HCT116 (cell line): ENCODE data around the gene BICRA. TPM values are rescaled to one million over a fixed set of nuclear protein-coding genes. Genes with fewer than 3 reads are reported as not detected.
"Not testable (repeated sequence)": the region's sequence is repeated elsewhere in the genome, so short reads cannot be mapped to it uniquely, and the experiment has no call there.

Source experiments
- ATAC-seq: fragments of 200-7000 bp; cut with Tn5 transposase; 2 replicates; pipeline ENCODE4 v1.9.1; 2020; ENCODE audit warnings: mild to moderate bottlenecking, moderate library complexity
- BruUV-seq: library from RNA; stranded (reverse); fragments of 400-500 nt; replicated peaks from 2 replicates; lab custom pipeline; 2021; lab: Mats Ljungman, UMichigan
- CTCF ChIA-PET: fragments of 300-600 bp; sonication (Branson Sonifier 250); formaldehyde crosslinking; loops from one replicate; lab custom pipeline; 2021; ENCODE audit warnings: antibody characterized with exemption; lab: Charles Lee
- POLR2A ChIA-PET: fragments of 300-600, 350-600 bp; sonication (Branson Sonifier 250); formaldehyde crosslinking; loops from one replicate; lab custom pipeline; 2021; ENCODE audit warnings: antibody characterized with exemption; lab: Charles Lee
- RAD21 ChIA-PET, 2 experiments: fragments of 300-600 bp; sonication (Branson Sonifier 250); formaldehyde crosslinking; loops; one replicate each; lab custom pipeline; 2023; ENCODE audit warnings: low total read pairs in 2 of 2; ENCODE audit not compliant: uncharacterized antibody in 2 of 2, unreplicated experiment in 2 of 2, low non-redundant PET in 1 of 2; lab: Charles Lee
- DNase-seq: peaks from one replicate; pipeline ENCODE4 v3.0.0-alpha.2; 2010; ENCODE audit warnings: low read depth, low spot score
- H2AFZ ChIP-seq: fragments of 200-600 bp; shearing (Covaris generic), sonication (generic); 2 replicates; pipeline ENCODE4 v1.6.1; 2017; ENCODE audit warnings: low read depth, mixed run types, mixed read lengths, antibody characterized with exemption, low read length; ENCODE audit not compliant: poor library complexity, severe bottlenecking
- H3K27ac ChIP-seq: 2 replicates; pipeline ENCODE4 v1.5.1; 2012; ENCODE audit warnings: low read depth, low read length
- H3K27me3 ChIP-seq: fragments of 200-600 bp; sonication (generic); 2 replicates; pipeline ENCODE4 v1.6.1; 2016; ENCODE audit warnings: mixed run types, low read length, mixed read lengths; ENCODE audit not compliant: insufficient read depth
- H3K36me3 ChIP-seq, 2 experiments: fragments of 200-500 bp in 1 of 2; fragments of 200-600 bp in 1 of 2; sonication (Bioruptor generic) in 1 of 2; sonication (generic) in 1 of 2; 2 replicates each; pipeline versions ENCODE4 v1.5.1 to v1.6.1; 2014 to 2016; ENCODE audit warnings: low read length in 2 of 2, inconsistent platforms in 1 of 2, mixed read lengths in 1 of 2, mixed run types in 1 of 2; ENCODE audit not compliant: insufficient read depth in 2 of 2, control insufficient read depth in 1 of 2
- H3K4me1 ChIP-seq, 2 experiments: fragments of 200-600 bp in 1 of 2; sonication (generic) in 1 of 2; 2 replicates each; pipeline versions ENCODE4 v1.5.1 to v1.6.1; 2012 to 2017; ENCODE audit warnings: low read length in 2 of 2, inconsistent platforms in 1 of 2, mild to moderate bottlenecking in 1 of 2, mixed read lengths in 1 of 2, mixed run types in 1 of 2, moderate library complexity in 1 of 2; ENCODE audit not compliant: insufficient read depth in 2 of 2, control insufficient read depth in 1 of 2
- H3K4me2 ChIP-seq: fragments of 200-600 bp; sonication (generic); 2 replicates; pipeline ENCODE4 v1.6.1; 2017; ENCODE audit warnings: mixed run types, low read length, mixed read lengths
- H3K4me3 ChIP-seq, 2 experiments: fragments of 200-600 bp in 1 of 2; sonication (generic) in 1 of 2; replicated peaks in 1 of 2; 2 replicates each; pipeline ENCODE4 v1.5.1; 2011 to 2016; ENCODE audit warnings: low read length in 2 of 2, control low read depth in 1 of 2, low read depth in 1 of 2, mild to moderate bottlenecking in 1 of 2, mixed read lengths in 1 of 2, mixed run types in 1 of 2
- H3K79me2 ChIP-seq: fragments of 200-600 bp; sonication (generic); 2 replicates; pipeline ENCODE4 v1.6.1; 2017; ENCODE audit warnings: mild to moderate bottlenecking, mixed run types, low read length, moderate library complexity, mixed read lengths; ENCODE audit not compliant: insufficient read depth
- H3K9ac ChIP-seq: fragments of 200-600 bp; sonication (generic); 2 replicates; pipeline ENCODE4 v1.6.1; 2016; ENCODE audit warnings: low read length, mixed read lengths
- H3K9me2 ChIP-seq: fragments of 200-600 bp; sonication (generic), shearing (Covaris generic); 2 replicates; pipeline ENCODE4 v1.6.1; 2017; ENCODE audit warnings: mixed run types, mild to moderate bottlenecking, moderate library complexity; ENCODE audit not compliant: insufficient read depth
- H3K9me3 ChIP-seq, 2 experiments: fragments of 200-500 bp in 1 of 2; fragments of 200-600 bp in 1 of 2; sonication (Bioruptor generic) in 1 of 2; sonication (generic) in 1 of 2; 2 replicates each; pipeline ENCODE4 v1.6.1; 2014 to 2017; ENCODE audit warnings: low read length in 2 of 2, mixed read lengths in 2 of 2, inconsistent platforms in 1 of 2, low read depth in 1 of 2, mild to moderate bottlenecking in 1 of 2, mixed run types in 1 of 2, moderate library complexity in 1 of 2; ENCODE audit not compliant: control insufficient read depth in 1 of 2, insufficient read depth in 1 of 2
- H4K20me1 ChIP-seq: fragments of 200-600 bp; sonication (generic), shearing (Covaris generic); 2 replicates; pipeline ENCODE4 v1.6.1; 2017; ENCODE audit warnings: mixed run types, mild to moderate bottlenecking, moderate library complexity; ENCODE audit not compliant: insufficient read depth
- CEBPB ChIP-seq: IDR thresholded peaks from 2 replicates; pipeline ENCODE4 v1.6.1; 2012; ENCODE audit warnings: low read depth
- POLR2AphosphoS5 ChIP-seq: IDR thresholded peaks from 2 replicates; pipeline ENCODE4 v1.6.1; 2011; ENCODE audit warnings: mild to moderate bottlenecking, low read depth, low read length, moderate library complexity
- intact Hi-C: fragments of 100-400 bp; cut with micrococcal nuclease; formaldehyde crosslinking; loops from 2 replicates; pipeline ENCODE4 v1.10.0; 2022
- total RNA-seq: library from RNA; stranded (reverse); gene quantifications from one replicate; pipeline ENCODE4 v1.2.1, GENCODE V29; 2021; ENCODE audit not compliant: unreplicated experiment

BICRA gene
- total RNA-seq, 1 experiment from 2014 or later, result 11.3 TPM

DNA sequence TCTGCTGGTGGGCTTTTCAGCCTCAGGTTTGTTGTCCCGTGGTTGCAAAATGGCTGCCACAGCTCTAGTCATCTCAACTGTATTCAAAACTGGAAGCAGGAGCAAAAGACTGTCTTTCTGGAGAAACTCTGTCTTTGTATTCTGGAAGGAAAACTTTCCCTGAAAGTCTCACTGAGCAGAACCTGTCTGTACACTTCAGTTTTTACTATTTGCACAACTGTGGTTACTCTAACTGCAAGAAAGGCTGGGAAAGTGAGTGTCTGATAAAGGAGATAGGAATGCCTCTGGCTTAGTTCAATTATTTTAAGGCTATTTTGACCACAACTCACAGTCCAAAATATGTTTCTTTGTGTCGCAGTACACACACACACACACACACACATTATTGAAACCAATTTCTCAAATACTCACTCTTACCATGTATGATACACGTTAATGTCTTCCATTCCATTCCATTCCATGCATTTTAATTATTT, 54.5 kb downstream of the BICRA start:
- BruUV-seq, result no TSS peak
- TF ChIP-seq CEBPB (no peak), POLR2AphosphoS5 (no peak)
- H3K27me3 ChIP-seq, result no peaks in the 10 kb centered on the region
- RAD21 ChIA-PET, result no interaction called here
- 0 out of 2 replicates have a peak overlapping the region, but pooled peaks have one; percentile 11 for H3K4me2 ChIP-seq
- CTCF ChIA-PET, result no interaction called here
- no peaks in the 10 kb centered on the region for H3K36me3 ChIP-seq
- no peak for DNase-seq
- H3K4me3 ChIP-seq, result no peak overlapping the region
- H2AFZ ChIP-seq, result no peak overlapping the region
- intact Hi-C loops, result no loop called here
- H3K4me1 ChIP-seq, result peaks cover 10 to 44% of the 10 kb centered on the region in 2 experiments; a peak in 3 of 4 replicates
- H3K9me3 ChIP-seq, result no peaks in the 10 kb centered on the region
- no peaks in the 10 kb centered on the region for H3K9me2 ChIP-seq
- H4K20me1 ChIP-seq, result no peaks in the 10 kb centered on the region
- no peak overlapping the region for H3K9ac ChIP-seq
- H3K27ac ChIP-seq, result no peak overlapping the region
- ATAC-seq, result no peak
- POLR2A ChIA-PET, result no interaction called here
- peaks cover 19% of the 10 kb centered on the region; the same call in 1 of the 2 replicates for H3K79me2 ChIP-seq

DNA sequence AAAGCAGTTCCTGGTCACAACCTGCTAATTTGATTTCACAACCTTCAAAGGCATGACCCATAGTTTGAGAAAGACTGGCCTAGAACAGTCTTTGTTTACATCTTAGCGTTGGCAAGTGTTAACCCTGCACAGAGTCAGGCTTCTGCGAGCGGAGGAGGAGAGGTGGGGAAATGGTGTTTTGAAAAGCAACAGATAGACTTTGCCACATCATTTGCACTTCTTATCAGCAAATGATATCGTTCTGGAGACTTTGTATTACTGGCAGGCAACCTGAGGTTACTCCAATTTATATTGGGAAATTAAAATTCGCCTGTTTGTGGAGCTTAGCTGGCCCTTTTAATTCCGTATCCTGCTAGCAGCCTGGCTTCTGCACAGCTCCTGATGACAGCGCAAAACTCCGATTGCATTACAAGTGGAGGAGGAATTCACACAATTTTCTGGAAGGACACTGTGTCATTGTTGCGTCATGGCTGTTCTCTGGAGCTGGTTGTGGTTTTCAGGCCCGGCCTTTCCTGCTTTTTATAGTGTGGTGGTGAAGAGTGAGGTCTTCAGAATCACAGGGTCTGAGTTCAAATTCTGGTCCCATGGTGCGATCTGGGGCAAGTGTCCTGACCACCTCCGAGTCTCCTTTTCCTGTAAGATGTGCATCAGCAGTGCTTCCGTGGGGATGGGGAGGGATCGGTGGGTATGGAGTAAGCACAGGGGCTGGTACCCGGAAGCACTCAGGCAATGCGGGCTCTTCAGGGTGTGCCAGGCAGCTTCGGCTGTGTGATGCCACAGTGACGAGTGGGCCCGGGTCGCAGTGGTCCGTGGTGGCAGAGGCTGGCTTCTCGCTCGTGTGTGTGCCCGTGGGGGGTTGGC, 55.2 kb downstream of the BICRA start:
- no peak overlapping the region for H2AFZ ChIP-seq
- no peaks in the 10 kb centered on the region for H4K20me1 ChIP-seq
- intact Hi-C loops, result no loop called here
- H3K4me1 ChIP-seq, result peaks cover 10 to 44% of the 10 kb centered on the region in 2 experiments; a peak in 3 of 4 replicates
- TF ChIP-seq CEBPB, result no peak
- H3K27me3 ChIP-seq, result no peaks in the 10 kb centered on the region
- ChIA-PET POLR2A (no interaction called here), RAD21 (no interaction called here), CTCF (no interaction called here)
- no peak overlapping the region for H3K27ac ChIP-seq
- no peak overlapping the region for H3K9ac ChIP-seq
- no peak overlapping the region for H3K4me3 ChIP-seq
- H3K36me3 ChIP-seq, result no peaks in the 10 kb centered on the region
- ATAC-seq, result no peak
- H3K4me2 ChIP-seq, result no peak overlapping the region
- no peak for DNase-seq
- H3K9me3 ChIP-seq, result no peaks in the 10 kb centered on the region
- BruUV-seq, result no TSS peak
- H3K9me2 ChIP-seq, result no peaks in the 10 kb centered on the region
- peaks cover 18% of the 10 kb centered on the region; the same call in 1 of the 2 replicates for H3K79me2 ChIP-seq

DNA sequence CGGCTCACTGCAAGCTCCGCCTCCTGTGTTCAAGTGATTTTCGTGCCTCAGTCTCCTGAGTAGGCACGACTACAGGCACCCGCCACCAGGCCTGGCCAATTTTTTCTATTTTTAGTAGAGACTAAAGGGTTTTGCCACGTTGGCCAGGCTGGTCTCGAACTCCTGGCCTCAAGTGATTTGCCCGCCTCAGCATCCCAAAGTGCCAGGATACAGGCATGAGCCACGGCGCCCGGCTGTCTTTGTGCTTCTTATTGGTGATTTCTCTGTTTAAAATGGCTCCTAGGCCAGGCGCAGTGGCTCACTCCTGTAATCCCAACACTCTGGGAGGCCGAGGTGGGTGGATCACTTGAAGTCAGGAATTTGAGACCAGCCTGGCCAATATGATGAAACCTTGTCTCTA, 59.6 kb downstream of the BICRA start:
- H3K4me3 ChIP-seq, H3K9me2 ChIP-seq, H3K36me3 ChIP-seq, H3K79me2 ChIP-seq, H3K9me3 ChIP-seq, BruUV-seq, intact Hi-C loops, H4K20me1 ChIP-seq, RAD21 ChIA-PET, POLR2A ChIA-PET, ATAC-seq, DNase-seq, CTCF ChIA-PET, H3K9ac ChIP-seq, H3K4me2 ChIP-seq, H3K27me3 ChIP-seq, H3K27ac ChIP-seq, H2AFZ ChIP-seq: not testable (repeated sequence)
- H3K4me1 ChIP-seq, result peaks cover 5 to 24% of the 10 kb centered on the region in 2 experiments; a peak in 3 of 4 replicates
